Hepatocyte (in vitro differentiated cells): ENCODE results near the gene ZNF438. TPM values are rescaled to one million over a fixed set of nuclear protein-coding genes. Genes with fewer than 3 reads are reported as not detected.
"Not testable (repeated sequence)": the region's sequence is repeated elsewhere in the genome, so short reads cannot be mapped to it uniquely, and the experiment has no call there.

ENCODE experiments used
- DNase-seq: peaks from one replicate; pipeline ENCODE4 v3.0.0-alpha.2; 2016; ENCODE audit warnings: low spot score
- H2AFZ ChIP-seq: fragments of 200-600 bp; sonication (generic); 2 replicates; pipeline ENCODE4 v1.6.0; 2016; ENCODE audit warnings: antibody characterized with exemption, mild to moderate bottlenecking
- H3K27ac ChIP-seq: fragments of 200-600 bp; sonication (generic); 2 replicates; pipeline ENCODE4 v1.5.1; 2016; ENCODE audit warnings: mild to moderate bottlenecking
- H3K27me3 ChIP-seq: fragments of 200-600 bp; sonication (generic); 2 replicates; pipeline ENCODE4 v1.6.1; 2016
- H3K36me3 ChIP-seq: fragments of 200-600 bp; sonication (generic); replicated peaks from 2 replicates; pipeline ENCODE4 v1.5.1; 2016; ENCODE audit warnings: low read depth; ENCODE audit not compliant: insufficient read depth
- H3K4me1 ChIP-seq: fragments of 200-600 bp; sonication (generic); 2 replicates; pipeline ENCODE4 v1.5.1; 2016; ENCODE audit warnings: mild to moderate bottlenecking, moderate library complexity; ENCODE audit not compliant: insufficient read depth
- H3K4me2 ChIP-seq: fragments of 200-600 bp; sonication (generic); 2 replicates; pipeline ENCODE4 v1.6.0; 2016
- H3K4me3 ChIP-seq: fragments of 200-600 bp; sonication (generic); 2 replicates; pipeline ENCODE4 v1.5.1; 2016; ENCODE audit warnings: mild to moderate bottlenecking
- H3K79me2 ChIP-seq: fragments of 200-600 bp; sonication (generic); 2 replicates; pipeline ENCODE4 v1.6.0; 2017; ENCODE audit warnings: mild to moderate bottlenecking
- H3K9me2 ChIP-seq: fragments of 200-600 bp; sonication (generic); replicated peaks from 2 replicates; pipeline ENCODE4 v1.6.0; 2017; ENCODE audit warnings: mild to moderate bottlenecking; ENCODE audit not compliant: insufficient read depth
- H3K9me3 ChIP-seq: fragments of 200-600 bp; sonication (generic); 2 replicates; pipeline ENCODE4 v1.5.1; 2016; ENCODE audit warnings: low read depth, mild to moderate bottlenecking
- H4K20me1 ChIP-seq: fragments of 200-600 bp; sonication (generic); 2 replicates; pipeline ENCODE4 v1.6.0; 2016; ENCODE audit warnings: mild to moderate bottlenecking; ENCODE audit not compliant: insufficient read depth, poor library complexity, severe bottlenecking
- CTCF ChIP-seq: fragments of 200-600 bp; sonication (generic); IDR thresholded peaks from 2 replicates; pipeline ENCODE4 v1.5.1; 2016; ENCODE audit warnings: antibody characterized with exemption, mild to moderate bottlenecking; ENCODE audit not compliant: poor library complexity
- EZH2 ChIP-seq: fragments of 200-600 bp; sonication (generic); IDR thresholded peaks from 2 replicates; pipeline ENCODE4 v1.6.1; 2016; ENCODE audit warnings: antibody characterized with exemption, mild to moderate bottlenecking, borderline replicate concordance
- EZH2phosphoT487 ChIP-seq: fragments of 200-600 bp; sonication (generic); IDR thresholded peaks from one replicate; pipeline ENCODE4 v1.6.1; 2018; ENCODE audit warnings: antibody characterized with exemption, mild to moderate bottlenecking, low read depth, moderate library complexity; ENCODE audit not compliant: unreplicated experiment, severe bottlenecking
- WGBS: methylation state at CpG from one replicate; pipeline ENCODE4 v1.1.6; 2016; ENCODE audit warnings: low lambda C conversion rate; ENCODE audit errors: missing lambda C conversion rate; 5-methylcytosine and 5-hydroxymethylcytosine counted together
- polyA plus RNA-seq: library from polyadenylated mRNA; unstranded; fragments of >200 nt; fragmentation: Nextera tagmentation; extraction: Ambion mirVana; gene quantifications from 2 replicates; pipeline ENCODE4 v1.2.1, GENCODE V29; 2016
- total RNA-seq: library from RNA; depleted of rRNA; stranded (reverse); fragments of >200 nt; gene quantifications from 2 replicates; pipeline ENCODE4 v1.2.3, GENCODE V29; 2014

ZNF438 gene
- total and polyA plus RNA-seq, 2 experiments from 2014 or later, result 2.3 to 5.0 TPM

DNA sequence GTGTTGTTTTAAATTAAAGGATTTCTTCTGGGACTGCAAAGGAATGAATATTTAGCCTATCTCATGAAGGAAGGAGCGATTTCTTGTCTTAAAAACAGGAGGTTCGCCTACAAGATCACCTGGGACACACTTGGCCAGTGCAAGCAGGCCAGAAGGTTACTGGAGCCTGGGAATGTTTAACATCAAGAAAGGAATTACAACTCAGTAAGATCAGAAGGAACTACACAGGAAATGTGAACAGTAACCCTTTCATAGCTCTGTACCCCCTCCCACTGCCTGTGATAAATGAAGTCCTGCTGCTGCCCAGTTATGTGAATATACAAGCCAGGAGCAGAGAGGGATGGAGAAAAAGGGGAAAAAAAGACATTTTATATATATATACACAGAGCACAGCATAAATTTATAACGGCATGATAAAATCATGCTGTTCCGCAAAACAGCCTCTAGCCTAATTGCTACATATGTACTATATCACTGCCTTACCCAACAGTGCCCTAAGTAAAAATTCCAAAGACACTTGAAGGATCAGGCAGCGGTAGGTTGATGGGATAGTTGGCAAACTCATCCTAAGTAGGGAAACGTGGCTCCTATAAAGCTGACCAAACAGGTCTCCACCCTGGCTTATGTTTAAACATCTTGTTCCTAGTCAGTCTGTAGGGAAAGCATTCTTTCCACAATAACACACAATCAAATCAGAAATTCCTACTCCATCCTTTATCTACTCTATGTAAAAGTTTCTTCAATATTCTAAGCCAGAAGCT lies 63.8 kb downstream of the ZNF438 start:
- Histone ChIP-seq H4K20me1 (no peaks in the 10 kb centered on the region), H3K9me2 (no peaks in the 10 kb centered on the region), H3K4me2 (peak overlapping the region; percentile 29), H3K36me3 (no peaks in the 10 kb centered on the region), H2AFZ (no peak overlapping the region), H3K79me2 (no peaks in the 10 kb centered on the region), H3K4me1 (peaks cover 17% of the 10 kb centered on the region), H3K9me3 (no peaks in the 10 kb centered on the region), H3K27me3 (no peaks in the 10 kb centered on the region), H3K27ac (peak overlapping the region; percentile 63), H3K4me3 (no peak overlapping the region)
- WGBS, result 47% methylated on average over 6 of the region's 6 CpGs
- peak; percentile 44 for DNase-seq
- no peak for TF ChIP-seq EZH2

GRCh38 chr10:30963992-30964930 lies 67.4 kb downstream of the ZNF438 start:
- no peak overlapping the region for H3K27ac ChIP-seq

GRCh38 chr10:30962522-30962921 lies 69.1 kb downstream of the ZNF438 start:
- Histone ChIP-seq H3K9me2 (no peaks in the 10 kb centered on the region), H3K27me3 (no peaks in the 10 kb centered on the region), H3K36me3 (no peaks in the 10 kb centered on the region), H3K9me3 (no peaks in the 10 kb centered on the region), H3K27ac (no peak overlapping the region), H3K4me2 (no peak overlapping the region), H4K20me1 (no peaks in the 10 kb centered on the region), H2AFZ (no peak overlapping the region), H3K4me3 (no peak overlapping the region), H3K79me2 (no peaks in the 10 kb centered on the region), H3K4me1 (peaks cover 8% of the 10 kb centered on the region)
- WGBS, result 81% methylated on average over 4 of the region's 4 CpGs
- DNase-seq, result no peak
- TF ChIP-seq EZH2phosphoT487, result no peak

More at GRCh38 chr10:30963992-30964930, 67.4 kb downstream of the ZNF438 start:
- 90% methylated on average over 6 of the region's 6 CpGs for WGBS
- peaks cover 12% of the 10 kb centered on the region for H3K4me1 ChIP-seq
- no peak for TF ChIP-seq CTCF
- H3K79me2 ChIP-seq, result no peaks in the 10 kb centered on the region
- H3K9me2 ChIP-seq, result no peaks in the 10 kb centered on the region
- no peaks in the 10 kb centered on the region for H3K36me3 ChIP-seq
- DNase-seq, result no peak
- H3K4me2 ChIP-seq, result no peak overlapping the region
- H4K20me1 ChIP-seq, result no peaks in the 10 kb centered on the region
- no peaks in the 10 kb centered on the region for H3K9me3 ChIP-seq
- H3K4me3 ChIP-seq, result no peak overlapping the region
- H3K27me3 ChIP-seq, result no peaks in the 10 kb centered on the region
- no peak overlapping the region for H2AFZ ChIP-seq

- no peak overlapping the region for H3K4me3 ChIP-seq
- no peak overlapping the region for H2AFZ ChIP-seq
- no peak for TF ChIP-seq EZH2phosphoT487
- no peak for TF ChIP-seq CTCF
- no peak for TF ChIP-seq EZH2
- no peaks in the 10 kb centered on the region for H3K36me3 ChIP-seq
- H3K79me2 ChIP-seq, result no peaks in the 10 kb centered on the region
- no peaks in the 10 kb centered on the region for H3K9me2 ChIP-seq
- H3K4me2 ChIP-seq, result no peak overlapping the region
- no peaks in the 10 kb centered on the region for H4K20me1 ChIP-seq
- DNase-seq, result no peak
- no peaks in the 10 kb centered on the region for H3K27me3 ChIP-seq
- no peaks in the 10 kb centered on the region for H3K9me3 ChIP-seq
- H3K4me1 ChIP-seq, result no peaks in the 10 kb centered on the region
- no peak overlapping the region for H3K27ac ChIP-seq
These were observed 71.8 kb downstream of the ZNF438 start for GRCh38 chr10:30959836-30960210.

DNA sequence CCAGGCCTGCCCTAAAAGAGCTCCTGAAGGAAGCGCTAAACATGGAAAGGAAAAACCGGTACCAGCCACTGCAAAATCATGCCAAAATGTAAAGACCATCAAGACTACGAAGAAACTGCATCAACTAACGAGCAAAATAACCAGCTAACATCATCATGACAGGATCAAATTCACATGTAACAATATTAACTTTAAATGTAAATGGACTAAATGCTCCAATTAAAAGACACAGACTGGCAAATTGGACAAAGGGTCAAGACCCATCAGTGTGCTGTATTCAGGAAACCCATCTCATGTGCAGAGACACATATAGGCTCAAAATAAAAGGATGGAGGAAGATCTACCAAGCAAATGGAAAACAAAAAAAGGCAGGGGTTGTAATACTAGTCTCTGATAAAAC lies 82.4 kb downstream of the ZNF438 start:
- H3K36me3 ChIP-seq, H3K9me2 ChIP-seq, H2AFZ ChIP-seq, H3K9me3 ChIP-seq, H3K4me2 ChIP-seq, H3K27ac ChIP-seq, H4K20me1 ChIP-seq, H3K79me2 ChIP-seq, H3K4me3 ChIP-seq, H3K4me1 ChIP-seq, H3K27me3 ChIP-seq, DNase-seq: not testable (repeated sequence)
- 97% methylated on average over 3 of the region's 4 CpGs for WGBS
